WTC11 (cell line): Measurements from ENCODE around the gene EGR4. TPM values are rescaled to one million over a fixed set of nuclear protein-coding genes. Genes with fewer than 3 reads are reported as not detected.
"Not testable (repeated sequence)": the region's sequence is repeated elsewhere in the genome, so short reads cannot be mapped to it uniquely, and the experiment has no call there.

Experiments
- ATAC-seq: fragments of 200-7000 bp; cut with Tn5 transposase; 2 replicates; pipeline ENCODE4 v1.10.0; 2021; ENCODE audit warnings: mild to moderate bottlenecking, moderate library complexity
- CTCF ChIA-PET: fragments of 300-600 bp; sonication (Branson Sonifier 250); formaldehyde crosslinking; loops from one replicate; lab custom pipeline; 2021; ENCODE audit warnings: antibody characterized with exemption; lab: Charles Lee
- POLR2A ChIA-PET: fragments of 350-600 bp; sonication (Branson Sonifier 250); formaldehyde crosslinking; loops from one replicate; lab custom pipeline; 2021; ENCODE audit warnings: antibody characterized with exemption; lab: Charles Lee
- DNase-seq: peaks from one replicate; pipeline ENCODE4 v3.0.0; 2021; ENCODE audit warnings: low spot score
- H3K27ac Mint-ChIP-seq: 2 replicates; pipeline ENCODE4 v1.8.0; 2021; ENCODE audit warnings: mixed read lengths
- H3K27me3 Mint-ChIP-seq: 2 replicates; pipeline ENCODE4 v1.8.0; 2021; ENCODE audit warnings: low read depth, mild to moderate bottlenecking, moderate library complexity, mixed read lengths
- H3K36me3 Mint-ChIP-seq: 2 replicates; pipeline ENCODE4 v1.8.0; 2021; ENCODE audit warnings: mixed read lengths
- H3K4me1 Mint-ChIP-seq: 2 replicates; pipeline ENCODE4 v1.8.0; 2022; ENCODE audit warnings: mixed read lengths
- H3K4me3 Mint-ChIP-seq: 2 replicates; pipeline ENCODE4 v1.8.0; 2021; ENCODE audit warnings: mild to moderate bottlenecking, moderate library complexity, mixed read lengths
- H3K9me3 Mint-ChIP-seq: 2 replicates; pipeline ENCODE4 v1.8.0; 2021; ENCODE audit warnings: mixed read lengths
- AR ChIP-seq: fragments of 250-450 bp; sonication (Bioruptor Pico); IDR thresholded peaks from 2 replicates; pipeline ENCODE4 v1.9.0; 2021; ENCODE audit warnings: mild to moderate bottlenecking
- CBFB ChIP-seq: sonication (generic); formaldehyde crosslinking; IDR thresholded peaks from 2 replicates; pipeline ENCODE4 v1.8.1; 2022; ENCODE audit warnings: mild to moderate bottlenecking, low read depth, missing genetic modification reagents
- CREB1 ChIP-seq: sonication (generic); formaldehyde crosslinking; IDR thresholded peaks from 2 replicates; pipeline ENCODE4 v1.8.0; 2023; ENCODE audit warnings: mild to moderate bottlenecking, missing genetic modification reagents
- ELF4 ChIP-seq: sonication (generic); formaldehyde crosslinking; IDR thresholded peaks from 2 replicates; pipeline ENCODE4 v1.8.1; 2022; ENCODE audit warnings: low read depth, mild to moderate bottlenecking, moderate library complexity, missing genetic modification reagents
- ERG ChIP-seq: fragments of 250-450 bp; sonication (Bioruptor Pico); IDR thresholded peaks from 2 replicates; pipeline ENCODE4 v1.8.0; 2021; ENCODE audit warnings: mild to moderate bottlenecking
- FOXP1 ChIP-seq: sonication (generic); formaldehyde crosslinking; IDR thresholded peaks from 2 replicates; pipeline ENCODE4 v1.8.0; 2022; ENCODE audit warnings: missing genetic modification reagents, mild to moderate bottlenecking, moderate library complexity, borderline replicate concordance
- GABPB1 ChIP-seq: sonication (generic); formaldehyde crosslinking; IDR thresholded peaks from 2 replicates; pipeline ENCODE4 v1.8.1; 2023; ENCODE audit warnings: mild to moderate bottlenecking, missing genetic modification reagents
- HMGA2 ChIP-seq: fragments of 250-450 bp; sonication (Bioruptor Pico); IDR thresholded peaks from 2 replicates; pipeline ENCODE4 v1.4.0; 2021; ENCODE audit warnings: mild to moderate bottlenecking, moderate library complexity
- HMGXB4 ChIP-seq: sonication (generic); formaldehyde crosslinking; IDR thresholded peaks from 2 replicates; pipeline ENCODE4 v1.8.1; 2023; ENCODE audit warnings: mild to moderate bottlenecking, moderate library complexity, missing genetic modification reagents
- IRF2 ChIP-seq: sonication (generic); formaldehyde crosslinking; IDR thresholded peaks from 2 replicates; pipeline ENCODE4 v1.8.0; 2022; ENCODE audit warnings: low read depth, missing genetic modification reagents, borderline replicate concordance
- MLX ChIP-seq: sonication (generic); formaldehyde crosslinking; IDR thresholded peaks from 2 replicates; pipeline ENCODE4 v1.8.1; 2023; ENCODE audit warnings: mild to moderate bottlenecking, missing genetic modification reagents, moderate library complexity
- NR2C2 ChIP-seq: sonication (generic); formaldehyde crosslinking; IDR thresholded peaks from 2 replicates; pipeline ENCODE4 v1.8.0; 2022; ENCODE audit warnings: mild to moderate bottlenecking, missing genetic modification reagents
- RORB ChIP-seq: fragments of 250-450 bp; sonication (Bioruptor Pico); IDR thresholded peaks from 2 replicates; pipeline ENCODE4 v1.9.0; 2021; ENCODE audit warnings: mild to moderate bottlenecking
- TCF7 ChIP-seq: sonication (generic); formaldehyde crosslinking; IDR thresholded peaks from 2 replicates; pipeline ENCODE4 v1.8.0; 2022; ENCODE audit warnings: mild to moderate bottlenecking, low read depth, missing genetic modification reagents, moderate library complexity
- TEAD4 ChIP-seq: sonication (generic); formaldehyde crosslinking; IDR thresholded peaks from 2 replicates; pipeline ENCODE4 v1.8.0; 2022; ENCODE audit warnings: mild to moderate bottlenecking, missing genetic modification reagents
- TP53 ChIP-seq: sonication (generic); formaldehyde crosslinking; IDR thresholded peaks from 2 replicates; pipeline ENCODE4 v1.8.1; 2023; ENCODE audit warnings: mild to moderate bottlenecking, missing genetic modification reagents
- ZBTB43 ChIP-seq: sonication (generic); formaldehyde crosslinking; IDR thresholded peaks from 2 replicates; pipeline ENCODE4 v1.8.1; 2023; ENCODE audit warnings: mild to moderate bottlenecking, missing genetic modification reagents
- ZNF317 ChIP-seq: sonication (generic); formaldehyde crosslinking; IDR thresholded peaks from 2 replicates; pipeline ENCODE4 v1.8.1; 2023; ENCODE audit warnings: low read depth, mild to moderate bottlenecking, moderate library complexity, missing genetic modification reagents, borderline replicate concordance
- ZNF512 ChIP-seq: sonication (generic); formaldehyde crosslinking; IDR thresholded peaks from 2 replicates; pipeline ENCODE4 v1.8.1; 2022; ENCODE audit warnings: missing genetic modification reagents, borderline replicate concordance
- total RNA-seq: library from RNA; stranded (reverse); gene quantifications from 3 replicates; pipeline ENCODE4 v1.2.3, GENCODE V29; 2021

EGR4 gene
- total RNA-seq, 1 experiment from 2014 or later = 0.13 TPM

GRCh38 chr2:73264332-73264606 lies 29.1 kb downstream of the EGR4 start:
- H3K4me1 Mint-ChIP-seq = peaks cover 14% of the 10 kb centered on the region
- TF ChIP-seq IRF2 (CRISPR knock-in tag) (no peak), TP53 (CRISPR knock-in tag) (no peak), FOXP1 (CRISPR knock-in tag) (no peak), ELF4 (no peak), TCF7 (no peak), ZBTB43 (CRISPR knock-in tag) (no peak), ERG (CRISPR knock-in tag) (no peak), ZNF512 (no peak), RORB (no peak), TEAD4 (CRISPR knock-in tag) (no peak), CBFB (CRISPR knock-in tag) (no peak), MLX (CRISPR knock-in tag) (no peak), HMGA2 (CRISPR knock-in tag) (no peak), CREB1 (no peak), ZNF317 (CRISPR knock-in tag) (no peak), AR (CRISPR knock-in tag) (no peak), NR2C2 (CRISPR knock-in tag) (no peak)
- peaks cover 4% of the 10 kb centered on the region; the same call in 1 of the 2 replicates for H3K36me3 Mint-ChIP-seq
- POLR2A ChIA-PET = no interaction called here
- no peaks in the 10 kb centered on the region for H3K9me3 Mint-ChIP-seq
- H3K27ac Mint-ChIP-seq = no peak overlapping the region
- DNase-seq (no peak), ATAC-seq (no peak)
- H3K4me3 Mint-ChIP-seq = no peak overlapping the region
- peaks cover 19% of the 10 kb centered on the region for H3K27me3 Mint-ChIP-seq
- CTCF ChIA-PET = no interaction called here

- no peak for TF ChIP-seq GABPB1 (CRISPR knock-in tag)
- TF ChIP-seq HMGXB4 = no peak
- no peak for TF ChIP-seq ZNF512
- ChIA-PET POLR2A (no interaction called here), CTCF (interaction anchor here (0.7 kb wide), 1 partner anchor 51 kb away, joined by 3 read pairs; no protein-coding TSS in a partner anchor)
- H3K9me3 Mint-ChIP-seq = no peaks in the 10 kb centered on the region
- H3K4me3 Mint-ChIP-seq = no peak overlapping the region
- ATAC-seq (no peak), DNase-seq (no peak)
- H3K27me3 Mint-ChIP-seq = peaks cover 18% of the 10 kb centered on the region
- peaks cover 14% of the 10 kb centered on the region for H3K4me1 Mint-ChIP-seq
- H3K27ac Mint-ChIP-seq = no peak overlapping the region
- H3K36me3 Mint-ChIP-seq = peaks cover 9% of the 10 kb centered on the region
Observed at GRCh38 chr2:73263540-73264331, 29.6 kb downstream of the EGR4 start.

- POLR2A ChIA-PET, DNase-seq, H3K9me3 Mint-ChIP-seq, H3K36me3 Mint-ChIP-seq, H3K4me3 Mint-ChIP-seq, H3K27ac Mint-ChIP-seq, ATAC-seq, H3K4me1 Mint-ChIP-seq, H3K27me3 Mint-ChIP-seq: not testable (repeated sequence)
- CTCF ChIA-PET = interaction anchor here (0.7 kb wide), 1 partner anchor 50 kb away, joined by 3 read pairs; no protein-coding TSS in a partner anchor
Observed at GRCh38 chr2:73262691-73263429, 30.5 kb downstream of the EGR4 start.
